8988T (cell line): ENCODE measurements around the gene UAP1L1.
A peak's percentile ranks its signal among the peaks of the same experiment; 100 is the strongest.

Source experiments
- DNase-seq: peaks from one replicate; pipeline ENCODE4 v3.0.0; 2011

UAP1L1 gene

DNA sequence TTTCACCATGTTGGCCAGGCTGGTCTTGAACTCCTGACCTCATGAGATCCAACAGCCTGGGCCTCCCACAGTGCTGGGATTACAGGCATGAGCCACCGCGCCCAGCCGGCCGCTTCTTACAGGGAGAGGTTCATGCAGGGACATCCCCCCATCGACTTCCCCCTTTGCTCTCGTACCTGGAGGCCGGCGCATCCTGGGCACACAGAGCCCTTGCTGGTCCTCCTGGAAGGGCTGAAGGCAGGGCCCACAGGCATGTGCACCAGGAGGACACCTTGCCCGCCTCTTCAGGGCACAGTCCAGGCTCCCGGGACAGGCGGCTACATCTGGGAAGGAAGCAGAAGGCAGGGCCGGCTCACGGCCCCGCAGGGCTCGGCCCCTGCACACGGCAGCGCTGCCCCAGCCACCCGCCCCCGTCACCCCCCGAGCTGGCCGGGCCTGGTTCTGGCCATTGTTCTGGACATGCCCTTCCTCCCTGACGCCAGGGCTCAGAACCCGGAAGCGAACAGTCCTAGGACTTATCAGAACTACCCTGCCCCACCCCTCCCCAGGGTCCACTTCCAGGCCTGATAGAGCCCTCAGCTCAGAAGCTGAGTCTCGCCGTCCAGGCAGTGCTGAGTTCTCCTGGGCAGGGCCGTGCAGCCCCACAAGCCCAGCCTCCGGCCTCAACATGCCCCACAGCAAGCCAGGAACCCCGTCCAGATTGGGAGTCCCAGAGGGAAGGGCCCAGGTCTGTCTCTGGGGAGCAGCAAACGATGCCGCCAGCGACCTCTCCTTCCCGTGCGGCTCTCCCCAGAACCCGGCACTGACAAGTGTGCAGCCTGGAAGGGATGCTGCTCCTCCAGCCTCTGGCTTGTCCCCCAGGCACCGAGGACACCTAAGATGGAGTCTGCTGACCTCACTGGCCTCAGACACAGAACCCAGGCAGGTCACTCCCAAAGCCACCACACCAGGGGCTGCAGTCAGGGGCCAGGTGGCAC is 34.3 kb upstream of the UAP1L1 start:
- DNase-seq: no peak

DNA sequence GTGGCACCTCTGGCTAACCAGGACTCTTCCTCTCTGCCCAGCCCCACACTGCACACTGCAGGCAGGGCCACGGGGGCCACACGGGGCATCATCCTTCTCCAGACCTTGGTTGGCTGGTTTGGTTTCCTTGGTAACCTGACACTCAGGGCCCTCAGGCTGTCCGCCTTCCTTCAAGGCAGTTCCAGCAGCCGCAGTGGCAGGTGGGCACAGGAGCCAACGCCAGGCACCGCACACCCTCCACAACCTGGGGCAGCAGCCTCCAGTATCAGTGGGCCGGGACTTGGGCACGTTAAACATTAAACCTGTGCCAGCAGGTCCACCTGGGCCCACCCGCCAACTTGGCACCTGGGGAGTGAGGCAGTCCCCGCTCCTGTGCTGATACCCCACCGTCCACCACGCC is 33.3 kb upstream of the UAP1L1 start:
- no peak for DNase-seq

DNA sequence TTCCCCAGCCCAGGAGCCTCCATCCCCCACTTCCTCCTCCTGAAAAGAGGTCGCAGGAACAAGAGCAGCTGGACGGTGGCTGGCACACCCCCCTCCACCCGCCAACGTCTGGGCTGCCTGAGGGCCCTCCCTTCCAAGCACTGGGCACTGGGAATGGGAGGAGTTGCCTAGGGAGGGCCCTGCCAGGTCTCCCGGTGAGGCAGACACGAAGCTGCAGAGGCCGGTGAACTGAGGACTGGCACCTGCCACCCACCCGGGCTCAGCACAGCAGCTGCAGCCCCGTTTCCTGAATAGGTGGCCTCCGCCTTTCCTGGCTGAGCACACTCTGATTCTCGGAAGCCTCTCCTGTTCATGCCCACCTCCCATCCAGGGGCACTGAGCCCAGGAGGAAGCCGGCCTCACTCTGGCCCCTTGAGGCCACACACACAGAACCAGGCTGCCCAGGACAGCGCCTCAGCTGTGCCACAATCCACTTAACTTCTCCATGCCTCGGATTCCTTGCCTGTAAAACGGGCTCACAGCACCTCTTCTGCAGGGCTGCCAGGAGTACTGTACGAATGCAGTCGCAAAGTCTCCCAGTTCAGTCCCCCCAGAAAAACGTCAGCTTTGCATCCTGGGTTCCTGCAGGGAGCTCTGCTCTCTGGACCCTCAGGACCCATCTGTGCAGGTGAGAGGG is 32.7 kb upstream of the UAP1L1 start:
- DNase-seq: peak; percentile 64

DNA sequence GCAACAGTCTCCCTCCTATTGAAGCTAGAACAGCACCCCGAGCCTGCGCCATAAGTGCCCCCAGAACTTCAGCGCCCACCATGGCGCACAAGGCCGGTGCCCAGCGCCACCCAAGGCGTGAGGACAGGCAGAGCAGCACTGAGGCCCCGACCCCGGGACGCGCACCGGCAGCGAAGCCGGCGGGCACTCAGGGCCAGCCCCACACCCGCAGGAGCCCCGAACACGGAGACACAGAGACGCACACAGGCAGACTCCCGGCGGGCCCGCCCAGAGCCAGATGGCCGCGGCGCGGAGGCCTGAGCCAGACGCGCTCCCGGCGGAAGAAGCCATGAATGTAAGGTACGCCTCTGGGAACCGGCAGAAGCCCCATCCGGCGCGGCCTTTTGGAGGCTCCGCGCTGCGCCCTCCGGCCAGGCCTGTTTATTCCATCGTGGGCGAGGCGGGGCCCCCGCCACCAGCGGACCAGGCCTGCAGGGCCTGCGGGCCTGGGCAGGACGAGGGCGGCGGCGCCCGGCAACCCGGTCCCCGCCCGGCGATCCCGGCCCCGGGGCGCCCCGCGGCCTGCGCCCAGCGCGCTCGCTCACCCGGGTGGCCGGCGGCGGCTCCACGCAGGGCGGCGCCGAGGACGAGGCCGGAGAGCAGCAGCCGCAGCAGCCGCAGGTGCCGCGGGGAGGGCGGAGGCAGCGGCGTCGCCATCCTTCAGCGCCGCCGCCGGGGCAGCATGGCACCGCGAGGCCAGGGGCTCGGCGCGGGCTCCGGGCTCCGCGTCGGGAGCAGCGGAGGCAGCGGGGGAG is 31.8 kb upstream of the UAP1L1 start:
- DNase-seq: peak; percentile 67

DNA sequence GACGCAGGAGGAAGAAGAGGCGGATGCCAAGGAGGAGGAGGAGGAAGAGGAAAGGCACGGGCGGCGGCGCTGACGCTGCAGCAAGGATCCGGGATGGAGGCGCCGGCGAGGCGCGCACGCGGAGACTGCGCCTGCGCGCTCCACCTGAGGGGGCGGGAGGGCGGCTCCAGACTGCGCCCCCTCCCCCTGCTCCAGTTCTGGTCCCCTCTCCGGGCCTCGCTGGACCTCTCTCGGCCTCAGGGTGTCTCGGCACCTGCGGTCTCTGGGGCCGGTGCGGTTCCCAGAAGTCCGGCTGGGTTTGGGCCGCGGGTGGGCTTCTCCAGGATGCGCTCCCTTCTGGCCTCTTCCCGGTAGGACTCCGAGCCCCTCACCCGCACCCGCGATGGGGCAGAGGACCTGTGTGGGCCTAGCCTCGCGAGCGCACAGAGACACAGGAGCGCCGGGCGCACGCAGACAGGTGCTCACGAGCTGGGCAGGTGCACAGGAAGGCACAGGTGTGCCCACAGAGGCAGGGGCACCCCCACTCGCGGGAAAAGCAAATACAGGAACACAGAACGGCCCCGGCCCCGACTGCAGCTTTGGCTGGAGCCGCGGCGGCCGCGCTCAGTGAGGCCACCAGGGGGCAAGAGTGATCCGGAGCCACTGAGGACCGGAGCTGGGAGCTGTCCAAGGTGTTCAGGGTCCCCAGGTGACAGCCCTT is 31.1 kb upstream of the UAP1L1 start, which contains the start of gene NPDC1:
Gene NPDC1, minus strand, starts transcription at position 90 of the 700 bp plus-strand sequence. CDS start 188 bp downstream, outside the sequence.
- peak; percentile 100 for DNase-seq

DNA sequence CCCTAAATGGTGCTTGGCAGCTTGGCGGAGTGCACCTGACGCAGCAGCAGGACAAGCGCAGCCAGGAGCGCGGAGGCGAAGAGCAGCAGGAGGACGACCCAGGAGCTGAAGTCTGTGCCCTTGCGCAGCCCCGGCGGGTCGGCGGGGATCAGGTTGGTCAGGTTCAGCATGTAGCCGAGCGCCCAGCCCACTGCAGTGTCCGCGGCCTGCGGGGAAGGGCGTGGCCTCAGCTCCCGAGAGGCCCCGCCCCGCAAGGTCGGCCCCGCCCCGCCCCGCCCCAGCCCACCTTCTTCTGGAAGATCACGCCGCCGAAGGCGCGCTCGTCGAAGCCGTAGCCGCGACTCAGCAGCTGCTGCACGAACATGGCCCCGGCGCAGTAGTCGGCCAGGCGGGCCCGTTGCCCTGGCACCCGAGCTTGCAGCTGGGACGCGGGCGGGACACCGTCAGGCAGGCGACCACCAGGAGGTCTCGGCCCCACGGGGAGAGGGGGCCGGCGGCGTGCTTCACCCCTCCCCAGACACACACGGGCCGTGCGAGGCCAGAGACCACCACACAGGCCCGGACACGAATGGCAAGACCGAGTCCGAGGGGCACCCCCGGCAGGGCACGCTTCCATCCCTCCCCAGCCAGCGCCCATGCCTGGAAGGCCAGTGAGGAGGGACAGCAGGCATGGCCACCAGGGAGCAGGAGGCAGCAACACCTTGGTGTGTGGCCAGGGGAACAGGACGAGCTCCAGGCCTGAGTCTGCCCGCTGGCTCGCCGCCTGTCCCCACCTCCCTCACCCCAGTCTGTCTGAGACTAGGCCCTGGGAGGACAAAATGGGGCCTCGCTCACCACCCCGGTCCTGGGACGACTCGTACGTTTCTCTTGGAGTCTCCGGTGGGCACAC is 28.4 kb upstream of the UAP1L1 start:
- DNase-seq: peak; percentile 31

DNA sequence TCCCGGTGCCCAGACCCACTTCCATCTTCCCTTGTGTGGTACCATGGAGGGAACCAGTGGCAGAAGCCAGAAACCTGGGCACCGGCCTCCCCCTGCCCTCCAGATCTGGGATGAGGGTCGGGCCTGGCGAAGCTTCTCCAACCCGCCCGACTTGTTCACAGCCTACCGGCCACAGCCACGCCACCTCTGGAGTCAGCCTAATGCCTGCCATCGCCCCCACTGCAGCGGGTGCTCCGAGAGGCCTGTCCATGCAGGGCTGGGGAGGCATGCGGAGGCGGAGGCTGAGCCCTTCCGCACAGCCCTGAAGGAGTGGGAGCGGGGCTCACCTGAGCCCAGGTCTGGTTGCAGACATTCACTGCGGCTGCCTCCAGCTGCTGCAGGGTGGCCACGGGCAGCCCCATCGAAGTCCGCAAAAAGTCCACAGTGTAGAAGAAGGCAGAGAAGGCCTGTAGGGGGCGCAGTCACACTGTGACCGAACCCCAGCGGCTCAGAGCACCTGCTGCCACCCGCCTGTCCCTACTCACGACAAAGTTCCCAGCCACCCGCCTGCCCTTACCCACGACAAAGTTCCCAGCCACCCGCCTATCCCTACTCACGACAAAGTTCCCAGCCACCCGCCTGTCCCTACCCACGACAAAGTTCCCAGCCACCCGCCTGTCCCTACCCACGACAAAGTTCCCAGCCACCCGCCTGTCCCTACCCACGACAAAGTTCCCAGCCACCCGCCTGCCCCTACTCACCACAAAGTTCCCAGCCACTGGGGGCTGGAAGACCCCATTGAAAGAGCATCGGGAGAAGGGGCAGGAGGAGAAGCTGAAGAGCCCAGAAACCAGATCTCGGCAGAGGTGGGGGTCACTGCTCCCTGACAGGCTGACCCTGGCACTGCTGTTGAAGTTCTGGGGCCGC is 27.5 kb upstream of the UAP1L1 start:
- DNase-seq: peak; percentile 94

DNA sequence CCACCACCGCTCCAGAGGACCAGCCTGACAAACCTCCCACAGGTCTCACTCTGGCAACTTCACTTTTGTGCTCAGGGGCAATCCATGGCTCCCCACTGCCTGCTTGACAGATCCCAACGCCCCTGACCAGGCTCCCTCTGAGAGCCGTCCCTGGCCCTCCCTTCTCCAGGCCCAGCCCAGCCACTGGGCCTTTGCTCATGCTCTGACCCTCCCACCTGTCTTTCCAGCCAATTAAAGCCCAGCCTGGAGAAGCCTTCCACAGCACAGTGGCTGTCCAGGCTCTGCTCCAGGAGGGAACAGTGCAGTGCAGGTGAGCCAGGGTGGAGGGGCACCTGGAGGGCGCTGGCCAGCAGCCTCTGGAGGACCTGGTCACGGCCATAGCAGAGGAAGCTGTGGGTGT is 26.7 kb upstream of the UAP1L1 start:
- peak; percentile 71 for DNase-seq

DNA sequence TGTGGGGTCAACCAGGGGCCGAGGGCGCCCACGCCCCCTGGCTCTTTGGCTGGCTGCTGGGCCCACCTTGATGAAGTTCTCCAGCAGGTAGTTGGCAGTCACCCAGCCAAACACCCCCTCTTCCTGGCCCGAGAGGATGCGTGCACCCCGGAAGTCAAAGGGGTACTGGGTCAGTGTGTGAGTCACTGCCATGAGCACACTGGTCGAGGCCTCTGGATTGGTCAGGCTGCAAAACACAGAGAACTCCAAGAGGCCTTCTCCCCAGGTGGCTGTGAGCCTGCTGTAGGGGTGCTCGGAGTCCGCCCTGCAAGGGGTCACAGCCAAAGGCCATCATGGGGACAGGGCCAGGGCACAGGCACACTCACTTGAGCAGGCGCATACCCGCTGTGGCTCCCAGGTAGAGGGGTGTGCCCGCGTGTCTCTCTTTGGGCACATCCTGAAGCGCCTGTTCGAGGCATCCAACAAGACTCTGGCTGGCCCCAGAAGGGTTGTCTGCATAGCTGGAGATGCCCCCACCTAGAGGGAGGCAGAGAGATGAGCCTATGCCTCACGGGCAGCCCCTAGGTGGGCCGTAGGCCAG is 26.1 kb upstream of the UAP1L1 start:
- no peak for DNase-seq

DNA sequence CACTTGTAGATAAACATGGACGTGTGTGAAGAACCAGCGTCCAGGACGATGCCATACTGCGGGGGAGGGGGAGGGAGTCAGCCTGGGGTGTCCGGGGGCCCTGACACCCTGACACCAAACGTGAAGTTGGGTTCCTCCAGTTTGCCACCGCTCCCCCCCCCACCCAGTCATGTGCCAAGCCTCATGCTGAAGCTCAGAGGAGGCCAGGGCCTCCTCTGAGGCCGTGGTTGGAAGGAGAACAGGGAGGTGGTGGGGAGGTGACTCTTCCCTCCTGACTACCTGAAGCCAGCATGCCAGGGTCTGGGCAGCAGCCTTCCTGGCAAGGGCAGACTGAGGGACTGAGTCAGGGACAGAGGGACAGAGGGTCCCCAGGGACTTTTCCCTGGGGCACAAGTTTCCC is 25.0 kb upstream of the UAP1L1 start:
- DNase-seq: no peak

DNA sequence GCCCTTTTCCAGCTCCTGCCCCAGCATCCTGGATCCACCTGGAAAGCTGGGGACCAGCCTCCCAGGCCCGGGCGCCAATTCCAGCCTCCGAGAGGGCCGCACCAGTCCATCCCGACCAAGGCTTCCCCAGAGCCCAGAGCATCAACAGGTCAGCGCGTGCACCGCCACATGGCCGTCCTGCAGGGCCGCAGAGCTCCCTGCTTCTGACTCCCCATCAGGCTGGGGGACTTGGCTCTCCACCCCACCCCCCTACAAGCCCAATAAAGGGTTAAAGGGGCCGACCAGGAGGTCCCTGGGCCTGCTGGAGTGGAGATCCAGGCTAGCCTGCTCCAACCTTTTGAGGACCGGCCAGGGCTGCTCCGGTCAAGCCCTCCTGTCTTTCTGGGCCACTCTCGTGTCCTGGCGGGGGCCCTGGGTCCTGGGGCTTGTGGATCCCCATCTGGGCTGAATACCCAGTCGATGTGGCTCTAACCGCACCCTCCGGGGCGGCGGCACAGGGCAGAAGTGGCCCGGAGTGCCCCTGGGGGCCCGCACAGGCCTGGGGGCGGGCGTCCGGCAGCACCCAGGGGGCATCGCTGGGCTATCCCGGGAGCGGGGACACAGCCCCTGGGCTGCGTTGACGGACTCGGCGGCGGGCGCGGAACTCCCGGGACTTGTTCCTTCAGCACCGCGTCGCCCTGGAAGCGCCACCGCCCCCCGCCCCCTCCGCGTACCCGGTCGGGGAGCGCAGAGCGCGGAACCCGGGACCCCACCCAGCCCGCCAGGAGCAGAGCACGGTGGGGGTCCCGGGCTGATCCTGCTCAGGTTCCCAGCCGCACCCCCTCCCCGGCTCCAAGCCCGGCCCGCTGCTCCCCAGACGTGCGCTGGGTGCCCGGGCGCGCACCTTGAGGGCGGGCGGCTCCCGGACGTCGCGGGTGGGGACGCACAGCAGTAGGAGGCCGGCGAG is 24.0 kb upstream of the UAP1L1 start:
- peak; percentile 68 for DNase-seq

DNA sequence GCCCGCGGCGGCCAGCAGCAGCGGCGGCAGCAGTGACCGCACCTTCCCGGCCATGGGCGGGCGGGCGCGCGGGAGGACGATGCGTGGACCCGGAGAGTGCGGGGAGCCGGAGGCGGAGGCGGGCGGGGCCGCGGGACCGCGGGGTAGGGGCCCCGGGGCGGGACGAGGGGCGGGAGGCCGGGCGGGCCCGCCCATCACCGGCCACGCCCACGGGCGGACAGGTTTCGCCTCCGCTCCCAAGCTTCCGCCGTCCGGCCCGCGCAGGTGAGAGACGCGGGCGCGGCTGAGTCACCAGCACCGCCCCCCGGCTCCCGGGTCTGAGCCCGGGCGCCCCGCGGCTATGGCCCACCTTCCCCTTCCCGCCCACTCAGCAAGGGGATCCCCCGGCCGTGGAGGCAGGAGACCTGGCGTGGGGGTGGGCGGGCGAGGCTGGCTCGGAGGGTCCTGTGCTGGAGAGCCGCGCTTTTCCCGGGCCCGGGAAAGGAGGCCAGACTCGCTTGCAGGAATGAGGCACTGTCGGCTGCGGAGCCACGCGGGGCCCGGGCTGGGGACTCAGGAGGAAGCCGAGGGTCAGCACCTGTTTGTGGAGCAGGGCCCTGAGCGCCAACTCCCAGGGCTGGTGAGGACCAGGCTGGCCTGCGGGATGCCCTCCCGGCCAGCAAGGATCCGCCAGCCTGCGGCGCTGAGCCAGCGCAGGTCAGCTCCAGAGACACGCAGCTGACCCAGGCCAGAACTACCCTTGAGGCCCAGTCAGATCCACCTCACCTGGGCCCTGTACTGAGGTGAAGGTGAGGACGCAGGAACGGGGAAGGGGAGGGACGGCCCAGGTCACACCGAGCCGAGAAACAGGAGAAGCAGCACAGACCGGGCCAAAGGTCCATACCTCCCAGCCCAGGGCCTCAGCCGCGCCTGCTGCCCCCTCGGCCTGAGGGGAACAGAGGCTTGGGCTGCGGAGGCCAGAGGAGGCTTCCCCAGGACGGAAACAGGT is 23.1 kb upstream of the UAP1L1 start, which contains the start of gene ENTPD2:
Gene ENTPD2, minus strand, starts transcription at position 118 of the 988 bp plus-strand sequence. Its CDS starts 64 bp downstream, at position 54.
- DNase-seq: peak; percentile 77

DNA sequence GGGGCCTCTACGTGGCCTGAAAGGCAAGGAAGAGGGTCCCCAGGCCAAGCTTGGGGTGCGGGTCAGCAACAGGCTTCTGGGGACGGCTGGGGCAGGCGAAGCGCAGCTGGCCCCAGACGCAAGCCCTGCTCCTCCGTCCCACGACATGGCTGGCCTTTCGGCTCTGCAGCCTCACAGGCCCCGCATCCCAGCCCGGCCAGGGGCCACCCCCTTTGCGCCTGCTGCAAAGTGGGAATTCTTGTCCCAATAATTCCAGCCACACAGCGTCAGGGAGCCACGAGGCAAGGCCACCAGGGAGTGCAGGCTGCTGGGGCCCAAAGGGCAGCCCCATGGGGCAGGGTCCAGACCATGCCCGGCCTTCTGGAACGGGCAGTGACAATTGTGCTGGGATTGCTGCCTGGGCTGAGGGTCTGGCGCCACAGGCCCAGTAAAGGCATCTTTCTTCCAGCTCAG is 22.4 kb upstream of the UAP1L1 start:
- DNase-seq: no peak

DNA sequence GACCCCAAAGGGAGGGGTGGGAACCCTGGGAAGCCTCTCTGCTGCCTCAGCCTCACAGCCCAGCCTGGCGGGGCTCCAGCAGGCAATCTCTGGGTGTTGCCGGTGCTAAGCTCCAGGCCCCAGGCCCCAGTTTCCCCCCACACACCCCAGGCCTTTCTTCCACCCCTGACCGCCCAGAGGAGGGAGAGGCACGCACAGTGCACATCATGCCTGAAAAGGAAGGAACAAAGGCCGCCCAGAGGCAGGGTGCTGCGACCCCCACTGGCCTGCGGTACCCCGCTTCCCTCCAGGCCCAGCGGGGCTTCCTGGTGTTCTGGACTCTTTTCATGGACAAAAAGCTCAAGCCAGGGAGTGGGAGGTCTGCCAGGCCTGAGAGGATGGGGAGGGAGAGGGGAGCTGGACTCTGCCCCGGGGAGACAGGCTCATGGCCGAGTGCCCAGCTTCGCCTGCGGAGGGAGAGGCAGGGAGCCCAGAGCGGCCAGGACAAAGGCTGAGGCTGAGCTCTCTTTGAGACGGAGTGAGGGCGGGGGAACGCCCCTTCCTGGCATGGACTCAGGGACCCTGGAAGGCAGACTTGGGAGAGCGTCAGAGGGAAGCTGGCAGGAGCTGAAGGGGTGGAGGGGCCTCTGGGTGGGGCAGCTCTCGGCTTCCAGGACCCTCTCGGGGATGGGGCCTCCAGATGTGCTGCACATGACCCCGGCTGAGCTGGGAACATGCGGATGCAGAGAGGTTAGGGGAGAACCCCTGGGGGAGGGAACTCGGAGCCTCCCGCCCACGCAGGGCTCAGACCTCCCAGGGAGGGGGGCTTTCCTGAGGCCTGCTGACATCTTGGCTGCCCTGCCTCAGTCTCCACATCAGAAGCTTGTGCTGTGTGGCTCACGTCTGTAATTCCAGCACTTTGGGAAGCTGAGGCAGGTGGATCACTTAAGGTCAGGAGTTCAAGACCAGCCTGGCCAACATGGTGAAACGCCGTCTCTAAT is 21.6 kb upstream of the UAP1L1 start:
- no peak for DNase-seq

DNA sequence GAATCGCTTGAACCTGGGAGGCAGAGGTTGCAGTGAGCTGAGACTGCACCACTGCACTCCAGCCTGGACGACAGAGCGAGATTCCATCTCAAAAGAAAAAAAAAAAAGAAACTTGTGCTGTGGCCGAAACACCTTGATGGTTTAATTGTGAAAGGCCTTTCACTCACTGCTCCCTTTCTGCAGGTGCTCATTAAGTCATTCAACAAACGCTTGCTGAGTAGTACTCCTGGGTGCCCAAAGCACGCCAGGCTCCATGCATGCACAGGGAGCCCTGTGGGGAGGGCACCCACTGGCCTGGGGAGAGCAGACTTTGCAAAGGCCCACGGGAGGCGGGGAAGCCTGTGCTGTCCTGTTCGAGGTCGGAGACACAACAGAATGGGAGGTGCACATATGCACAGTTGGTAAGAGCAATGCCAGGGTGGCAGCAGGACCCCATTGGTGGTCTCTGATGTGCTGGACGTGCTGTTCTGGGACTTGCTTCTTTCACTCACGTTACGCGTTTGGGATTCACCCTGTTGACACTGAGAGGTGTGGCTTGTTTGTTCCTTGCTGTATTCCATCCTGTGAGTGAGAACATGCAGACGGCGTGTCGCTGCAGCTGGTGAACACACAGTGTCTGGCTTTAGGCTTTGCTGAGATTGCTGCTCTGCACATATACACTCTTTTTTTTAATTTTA is 20.4 kb upstream of the UAP1L1 start:
- no peak for DNase-seq
